AG04449 (cell line): ENCODE results near the gene ABCA10.

Experiments used
- CTCF ChIA-PET: fragments of 350-600 bp; formaldehyde crosslinking; extraction: SDS; loops from one replicate; lab custom pipeline; 2021; ENCODE audit warnings: antibody characterized with exemption; lab: Yijun Ruan, JAX
- POLR2A ChIA-PET: fragments of 400-600, 350-600 bp; formaldehyde crosslinking; extraction: SDS; loops from one replicate; lab custom pipeline; 2020; ENCODE audit warnings: antibody characterized with exemption, inconsistent platforms; lab: Yijun Ruan, JAX
- DNase-seq: peaks from one replicate; pipeline ENCODE4 v3.0.0-alpha.2; 2010; ENCODE audit warnings: low read depth, low spot score
- H3K4me3 ChIP-seq: 2 replicates; pipeline ENCODE4 v1.5.1; 2011; ENCODE audit warnings: low read depth, mild to moderate bottlenecking, control low read depth, low read length
- CTCF ChIP-seq: IDR thresholded peaks from one replicate; pipeline ENCODE4 v1.5.1; 2011; ENCODE audit warnings: mild to moderate bottlenecking, moderate library complexity, low read length, control low read depth, inconsistent platforms; ENCODE audit not compliant: insufficient read depth; ENCODE audit errors: missing control alignments

The ABCA10 gene

GRCh38 chr17:69222707-69223258 lies 5.8 kb downstream of the ABCA10 start:
- POLR2A ChIA-PET, result no interaction called here
- H3K4me3 ChIP-seq, result no peak overlapping the region
- CTCF ChIA-PET, result interaction anchor here (1.2 to 3.3 kb wide), 4 partner anchors 11 to 451 kb away, joined by 3 to 18 read pairs (median 6); no protein-coding TSS in a partner anchor
- DNase-seq, result no peak
- TF ChIP-seq CTCF, result no peak

- no peak overlapping the region for H3K4me3 ChIP-seq
- POLR2A ChIA-PET, result no interaction called here
- DNase-seq, result no peak
- TF ChIP-seq CTCF, result no peak
- CTCF ChIA-PET, result no interaction called here
Observed at GRCh38 chr17:69220098-69220497, 8.5 kb downstream of the ABCA10 start.

- H3K4me3 ChIP-seq, result no peak overlapping the region
- CTCF ChIA-PET, result no interaction called here
- POLR2A ChIA-PET, result no interaction called here
- no peak for TF ChIP-seq CTCF
- no peak for DNase-seq
Observed at GRCh38 chr17:69218986-69219385, 9.6 kb downstream of the ABCA10 start.

- no peak overlapping the region for H3K4me3 ChIP-seq
- TF ChIP-seq CTCF, result no peak
- DNase-seq, result no peak
- ChIA-PET POLR2A (no interaction called here), CTCF (interaction anchor here (0.6 kb wide), 1 partner anchor 34 kb away, joined by 3 read pairs; no protein-coding TSS in a partner anchor)
Observed at GRCh38 chr17:69213059-69213813, 15.4 kb downstream of the ABCA10 start.

- H3K4me3 ChIP-seq, result no peak overlapping the region
- no peak for TF ChIP-seq CTCF
- POLR2A ChIA-PET, result no interaction called here
- no peak for DNase-seq
- CTCF ChIA-PET, result no interaction called here
Observed at GRCh38 chr17:69208640-69209039, 20.0 kb downstream of the ABCA10 start.

GRCh38 chr17:69207151-69207550 lies 21.5 kb downstream of the ABCA10 start:
- no peak for TF ChIP-seq CTCF
- no peak overlapping the region for H3K4me3 ChIP-seq
- CTCF ChIA-PET, result interaction anchor here (1.1 kb wide), 1 partner anchor 430 kb away, joined by 4 read pairs; no protein-coding TSS in a partner anchor
- POLR2A ChIA-PET, result no interaction called here
- no peak for DNase-seq
